ENCODE results near the gene TTLL4. TPM values are rescaled to one million over a fixed set of nuclear protein-coding genes. Genes with fewer than 3 reads are reported as not detected.
A peak's percentile ranks its signal among the peaks of the same experiment; 100 is the strongest.

TTLL4 gene
- total RNA-seq, 4 donors from 2014 or later: 4.4 to 16.2 (median 6.4) TPM

GRCh38 chr2:218729640-218730039 lies 19.0 kb downstream of the TTLL4 start:
- Histone ChIP-seq H3K4me1 (peaks cover 0 to 7% of the 10 kb centered on the region in 2 donors), H3K36me3 (peaks cover 0 to 5% of the 10 kb centered on the region in 2 donors), H3K9me3 (no peaks in the 10 kb centered on the region), H3K27ac (no peak overlapping the region), H3K27me3 (no peaks in the 10 kb centered on the region), H3K4me3 (no peak overlapping the region)
- ATAC-seq (no peak), DNase-seq (no peak)
- TF ChIP-seq CTCF (IDR thresholded peaks at IDR 0.05 in 4 of 5, conservative IDR thresholded peaks at IDR 0.05 in 1 of 5) (no peak), POLR2A (IDR thresholded peaks at IDR 0.05) (no peak)
- intact Hi-C loops (cut with DNase I; ENCODE audit: low total_unique reads): loop anchor here (5.0 kb wide), 1 partner anchor 48 kb away; no protein-coding TSS in a partner anchor
- in situ Hi-C loops (cut with MboI; ENCODE audit: low sequenced_read_pairs in 4 of 4): loop anchor here in 1 of 4 donors (5.0 kb wide), 1 partner anchor 118 kb away; no protein-coding TSS in a partner anchor

DNA sequence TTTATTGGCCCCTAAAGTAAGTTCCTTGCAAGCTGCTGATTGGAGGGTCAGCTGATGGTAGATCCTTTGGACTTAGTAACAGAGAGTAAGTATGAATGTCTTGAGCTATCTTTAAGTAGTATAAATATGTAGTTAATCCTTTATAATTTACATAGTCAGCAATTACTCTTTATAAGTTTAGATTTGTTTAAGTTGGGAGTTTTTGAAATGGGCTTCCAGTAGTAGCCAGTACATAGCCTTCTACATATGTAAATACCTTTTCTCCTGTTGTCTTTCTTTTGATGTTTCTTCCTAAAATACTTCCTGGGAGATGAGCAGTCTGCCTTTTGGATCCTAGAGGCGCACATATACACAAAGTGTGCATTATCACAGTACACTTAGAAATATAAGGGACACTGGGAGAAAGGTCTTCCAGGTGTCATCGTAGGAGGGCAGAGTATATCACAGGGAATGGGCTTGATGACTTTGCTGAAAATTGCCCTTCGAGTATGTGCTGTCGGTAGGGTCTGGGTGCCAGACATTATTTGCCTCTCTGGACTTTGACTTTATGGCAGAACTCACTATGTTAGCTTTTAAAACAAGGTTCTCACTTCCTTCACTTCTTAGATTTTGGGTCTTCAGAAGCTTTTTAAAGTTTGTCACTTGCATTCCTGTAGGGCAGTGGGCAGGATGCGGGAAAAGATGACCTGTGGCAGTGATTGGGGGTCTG lies 21.6 kb downstream of the TTLL4 start:
- ATAC-seq (no peak), DNase-seq (no peak)
- intact Hi-C loops (cut with DNase I; ENCODE audit: low total_unique reads) (loop anchor here (5.0 kb wide), 1 partner anchor 45 kb away; no protein-coding TSS in a partner anchor), in situ Hi-C loops (cut with MboI; ENCODE audit: low sequenced_read_pairs in 4 of 4) (no loop called here)
- Histone ChIP-seq H3K27ac (peak overlapping the region in 3 of 4 donors; percentile 20 to 42 (median 26)), H3K27me3 (no peaks in the 10 kb centered on the region), H3K4me1 (peaks cover 0 to 7% of the 10 kb centered on the region in 2 donors), H3K36me3 (peaks cover 0 to 5% of the 10 kb centered on the region in 2 donors), H3K9me3 (no peaks in the 10 kb centered on the region), H3K4me3 (no peak overlapping the region)
- no peak for TF ChIP-seq CTCF (IDR thresholded peaks at IDR 0.05 in 4 of 5, conservative IDR thresholded peaks at IDR 0.05 in 1 of 5)
- TF ChIP-seq POLR2A (IDR thresholded peaks at IDR 0.05): no peak

- in situ Hi-C loops (cut with MboI; ENCODE audit: low sequenced_read_pairs in 4 of 4): no loop called here
- no peak for ATAC-seq
- TF ChIP-seq CTCF (IDR thresholded peaks at IDR 0.05 in 4 of 5, conservative IDR thresholded peaks at IDR 0.05 in 1 of 5) (no peak), POLR2A (IDR thresholded peaks at IDR 0.05) (no peak)
- Histone ChIP-seq H3K36me3 (peaks cover 0 to 4% of the 10 kb centered on the region in 2 donors), H3K27me3 (no peaks in the 10 kb centered on the region), H3K4me3 (no peak overlapping the region), H3K9me3 (no peaks in the 10 kb centered on the region), H3K27ac (peak overlapping the region in 1 of 4 donors; percentile 42), H3K4me1 (peaks cover 0 to 7% of the 10 kb centered on the region in 2 donors)
- intact Hi-C loops (cut with DNase I; ENCODE audit: low total_unique reads): loop anchor here (5.0 kb wide), 1 partner anchor 45 kb away; no protein-coding TSS in a partner anchor
- DNase-seq: no peak
These were observed 22.1 kb downstream of the TTLL4 start for GRCh38 chr2:218732761-218733158.

DNA sequence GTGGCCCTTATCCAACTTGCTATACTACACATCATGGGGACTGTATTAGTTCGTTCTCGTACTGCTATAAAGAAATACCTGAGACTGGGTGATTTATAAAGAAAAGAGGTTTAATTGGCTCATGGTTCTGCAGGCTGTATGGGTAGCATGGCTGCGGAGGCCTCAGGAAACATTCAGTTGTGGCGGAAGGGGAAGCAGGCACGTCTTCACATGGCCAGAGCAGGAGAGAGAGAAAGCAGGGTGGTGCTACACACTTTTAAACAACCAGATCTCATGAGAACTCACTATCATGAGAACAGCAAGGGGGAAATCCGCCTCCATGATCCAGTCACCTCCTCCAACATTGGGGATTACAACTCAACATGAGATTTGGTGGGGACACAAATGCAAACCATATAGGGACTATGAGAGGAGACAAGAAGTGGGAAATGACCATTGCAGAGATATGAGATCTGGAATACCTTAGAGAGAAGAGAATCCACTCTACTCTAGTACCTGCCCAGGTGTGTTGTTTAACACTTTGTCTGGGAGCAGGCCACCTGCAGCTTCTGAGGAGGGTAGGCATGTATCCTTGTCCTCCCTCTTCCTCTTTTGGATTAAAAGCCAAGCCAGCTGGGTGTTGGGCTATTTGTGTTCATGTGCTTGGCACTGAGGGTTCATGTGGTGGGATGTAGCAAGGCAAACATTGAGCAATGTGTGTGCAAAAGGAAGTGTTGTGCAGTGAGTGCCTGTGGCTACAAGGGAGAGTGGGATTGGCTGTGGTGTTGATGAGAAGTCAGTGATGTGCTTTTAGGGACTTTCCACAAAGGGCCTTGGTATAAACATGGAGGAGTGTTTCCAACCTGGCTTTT lies 22.8 kb downstream of the TTLL4 start:
- DNase-seq: peak in 1 of 2 donors; percentile 46
- no peaks in the 10 kb centered on the region for H3K27me3 ChIP-seq
- peaks cover 0 to 10% of the 10 kb centered on the region in 2 donors for H3K36me3 ChIP-seq
- TF ChIP-seq POLR2A (IDR thresholded peaks at IDR 0.05) (peak in 1 of 2 donors; percentile 8), CTCF (IDR thresholded peaks at IDR 0.05 in 4 of 5, conservative IDR thresholded peaks at IDR 0.05 in 1 of 5) (no peak)
- H3K4me3 ChIP-seq: no peak overlapping the region
- in situ Hi-C loops (cut with MboI; ENCODE audit: low sequenced_read_pairs in 4 of 4): no loop called here
- H3K27ac ChIP-seq: peak overlapping the region in 1 of 4 donors; percentile 28
- H3K9me3 ChIP-seq: no peaks in the 10 kb centered on the region
- H3K4me1 ChIP-seq: peaks cover 0 to 7% of the 10 kb centered on the region in 2 donors
- ATAC-seq: peak; percentile 38 to 64
- intact Hi-C loops (cut with DNase I; ENCODE audit: low total_unique reads): loop anchor here (5.0 kb wide), 1 partner anchor 44 kb away; no protein-coding TSS in a partner anchor

Data from gastrocnemius medialis (tissue), 4 donors.